Measurements from ENCODE around the gene SYMPK.
"Not testable (repeated sequence)": the region's sequence is repeated elsewhere in the genome, so short reads cannot be mapped to it uniquely, and the experiment has no call there.

The SYMPK gene

DNA sequence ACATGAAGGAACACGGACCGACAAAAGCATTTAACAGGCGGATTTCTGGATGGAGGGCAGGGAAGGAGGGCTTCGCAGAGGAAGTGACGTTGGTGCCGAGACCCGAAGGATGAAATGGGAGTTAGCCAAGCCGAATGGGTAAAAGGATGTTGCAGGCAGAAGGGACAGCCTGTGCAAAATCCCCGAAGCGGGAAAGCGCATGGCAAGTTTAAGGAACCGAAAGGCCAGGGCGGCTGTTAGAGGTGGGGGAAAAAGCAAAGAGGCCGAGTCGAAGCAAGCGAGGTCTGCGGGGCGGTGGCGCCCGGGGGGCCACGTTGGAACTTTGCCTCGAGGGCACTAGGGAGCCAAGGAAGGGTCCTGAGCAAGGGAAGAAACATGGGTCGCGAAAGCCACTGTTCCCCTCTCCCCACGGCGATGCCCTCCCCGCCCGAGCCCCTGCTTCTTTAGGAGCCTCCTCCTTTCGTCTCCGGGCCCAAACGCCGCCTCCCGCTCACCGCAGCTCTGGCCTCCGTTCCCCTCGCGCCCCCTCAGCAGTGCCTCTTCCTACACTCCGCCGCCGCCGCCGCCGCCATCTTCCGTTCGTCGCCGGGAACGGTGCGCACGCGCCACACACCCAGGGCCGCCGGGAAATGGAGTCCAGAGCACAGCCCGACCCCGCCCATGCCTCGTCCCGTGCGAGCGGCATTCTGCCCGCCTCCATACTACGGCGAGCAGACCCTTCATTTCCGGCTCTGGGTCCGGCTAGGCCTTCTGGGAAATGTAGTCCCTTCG is at the start of gene SYMPK:
Gene SYMPK, minus strand, starts transcription at position 584 of the 771 bp plus-strand sequence. CDS start 8,652 bp downstream, outside the sequence.
- peak within 1 kb of the TSS; percentile 98 for H3K4me3 Mint-ChIP-seq
- H3K36me3 Mint-ChIP-seq: no peaks in the 10 kb centered on the region
- H3K27ac Mint-ChIP-seq: peak within 1 kb of the TSS; percentile 98
- H3K27me3 Mint-ChIP-seq: peaks cover 4% of the 10 kb centered on the region
- no peaks in the 10 kb centered on the region for H3K9me3 Mint-ChIP-seq (ENCODE audit: low read depth)
- peaks cover 31% of the 10 kb centered on the region for H3K4me1 Mint-ChIP-seq (ENCODE audit: low read depth)

DNA sequence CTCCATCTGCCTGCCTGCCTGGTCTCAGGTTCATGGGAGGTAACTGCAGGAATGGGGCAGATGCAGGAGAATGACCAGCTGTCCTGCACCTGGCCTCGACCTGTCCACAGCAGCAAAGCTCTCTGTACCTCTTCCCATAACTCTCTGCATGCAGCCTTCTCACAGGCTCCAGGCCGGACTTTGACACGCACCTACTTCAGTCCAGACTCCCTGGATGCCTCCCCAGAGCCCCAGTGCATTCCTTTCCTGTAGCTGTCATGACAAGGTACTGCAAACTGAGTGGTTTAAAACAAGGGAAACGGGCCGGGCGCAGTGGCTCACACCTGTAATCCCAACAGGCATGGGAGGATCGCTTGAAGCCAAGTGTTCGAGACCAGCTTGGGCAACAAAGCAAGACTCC is 48.3 kb upstream of the SYMPK start:
- no peak overlapping the region for H3K4me3 Mint-ChIP-seq
- no peaks in the 10 kb centered on the region for H3K36me3 Mint-ChIP-seq
- no peaks in the 10 kb centered on the region for H3K4me1 Mint-ChIP-seq (ENCODE audit: low read depth)
- no peak overlapping the region for H3K27ac Mint-ChIP-seq
- H3K9me3 Mint-ChIP-seq (ENCODE audit: low read depth): no peaks in the 10 kb centered on the region
- H3K27me3 Mint-ChIP-seq: peaks cover 5% of the 10 kb centered on the region

- no peaks in the 10 kb centered on the region for H3K9me3 Mint-ChIP-seq (ENCODE audit: low read depth)
- H3K27ac Mint-ChIP-seq: no peak overlapping the region
- no peak overlapping the region for H3K4me3 Mint-ChIP-seq
- H3K36me3 Mint-ChIP-seq: no peaks in the 10 kb centered on the region
- peaks cover 4% of the 10 kb centered on the region for H3K27me3 Mint-ChIP-seq
- no peaks in the 10 kb centered on the region for H3K4me1 Mint-ChIP-seq (ENCODE audit: low read depth)
These were observed 46.0 kb upstream of the SYMPK start for GRCh38 chr19:45908956-45909355.

DNA sequence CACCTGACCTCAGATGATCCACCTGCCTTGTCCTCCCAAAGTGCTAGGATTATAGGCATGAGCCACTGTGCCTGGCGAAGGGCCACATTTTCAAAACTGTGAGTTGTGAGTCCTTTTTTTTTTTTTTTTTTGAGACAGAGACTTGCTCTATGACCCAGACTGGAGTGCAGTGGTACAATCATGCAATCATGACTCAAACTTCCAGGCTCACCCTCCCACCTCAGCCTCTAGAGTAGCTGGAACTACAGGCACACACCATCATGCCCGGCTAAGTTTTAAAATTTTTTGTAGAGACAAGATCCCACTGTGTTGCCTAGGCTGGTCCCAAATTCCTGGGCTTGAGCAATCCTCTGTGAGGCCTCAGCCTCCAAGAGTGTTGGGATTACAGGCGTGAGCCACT is 43.3 kb upstream of the SYMPK start:
- Mint-ChIP-seq H3K27ac (peak overlapping the region; percentile 1), H3K4me1 (ENCODE audit: low read depth) (peaks cover 7% of the 10 kb centered on the region), H3K27me3 (peaks cover 2% of the 10 kb centered on the region), H3K36me3 (no peaks in the 10 kb centered on the region), H3K4me3 (no peak overlapping the region), H3K9me3 (ENCODE audit: low read depth) (no peaks in the 10 kb centered on the region)

GRCh38 chr19:45905011-45905410 is 42.1 kb upstream of the SYMPK start:
- Mint-ChIP-seq H3K27me3 (peaks cover under 1% of the 10 kb centered on the region), H3K9me3 (ENCODE audit: low read depth) (no peaks in the 10 kb centered on the region), H3K27ac (no peak overlapping the region), H3K4me1 (ENCODE audit: low read depth) (peaks cover 15% of the 10 kb centered on the region), H3K4me3 (no peak overlapping the region), H3K36me3 (peaks cover 4% of the 10 kb centered on the region)

- Mint-ChIP-seq H3K4me1 (ENCODE audit: low read depth) (peaks cover 16% of the 10 kb centered on the region), H3K4me3 (peak overlapping the region; percentile 93), H3K27ac (peak overlapping the region; percentile 76), H3K9me3 (ENCODE audit: low read depth) (no peaks in the 10 kb centered on the region), H3K36me3 (peaks cover 8% of the 10 kb centered on the region), H3K27me3 (no peaks in the 10 kb centered on the region)
These were observed 40.0 kb upstream of the SYMPK start for GRCh38 chr19:45902651-45903625.

GRCh38 chr19:45901912-45902650 is 39.1 kb upstream of the SYMPK start, which contains the start of gene MYPOP:
Gene MYPOP, minus strand, starts transcription at chr19:45902613. Its CDS starts 840 bp downstream, at chr19:45901773.
- H3K4me1 Mint-ChIP-seq (ENCODE audit: low read depth): peaks cover 16% of the 10 kb centered on the region
- peak within 1 kb of the TSS; percentile 93 for H3K4me3 Mint-ChIP-seq
- peak within 1 kb of the TSS; percentile 76 for H3K27ac Mint-ChIP-seq
- peaks cover 8% of the 10 kb centered on the region for H3K36me3 Mint-ChIP-seq
- no peaks in the 10 kb centered on the region for H3K27me3 Mint-ChIP-seq
- no peaks in the 10 kb centered on the region for H3K9me3 Mint-ChIP-seq (ENCODE audit: low read depth)

GRCh38 chr19:45901432-45901911 is 38.5 kb upstream of the SYMPK start:
- Mint-ChIP-seq H3K27ac (no peak overlapping the region), H3K9me3 (ENCODE audit: low read depth) (no peaks in the 10 kb centered on the region), H3K27me3 (no peaks in the 10 kb centered on the region), H3K4me1 (ENCODE audit: low read depth) (peaks cover 16% of the 10 kb centered on the region), H3K4me3 (peak overlapping the region; percentile 49), H3K36me3 (peaks cover 8% of the 10 kb centered on the region)

GRCh38 chr19:45900738-45901431 is 37.9 kb upstream of the SYMPK start:
- Mint-ChIP-seq H3K27me3 (no peaks in the 10 kb centered on the region), H3K4me1 (ENCODE audit: low read depth) (peaks cover 16% of the 10 kb centered on the region), H3K27ac (no peak overlapping the region), H3K4me3 (peak overlapping the region; percentile 59), H3K9me3 (ENCODE audit: low read depth) (no peaks in the 10 kb centered on the region), H3K36me3 (peaks cover 8% of the 10 kb centered on the region)

DNA sequence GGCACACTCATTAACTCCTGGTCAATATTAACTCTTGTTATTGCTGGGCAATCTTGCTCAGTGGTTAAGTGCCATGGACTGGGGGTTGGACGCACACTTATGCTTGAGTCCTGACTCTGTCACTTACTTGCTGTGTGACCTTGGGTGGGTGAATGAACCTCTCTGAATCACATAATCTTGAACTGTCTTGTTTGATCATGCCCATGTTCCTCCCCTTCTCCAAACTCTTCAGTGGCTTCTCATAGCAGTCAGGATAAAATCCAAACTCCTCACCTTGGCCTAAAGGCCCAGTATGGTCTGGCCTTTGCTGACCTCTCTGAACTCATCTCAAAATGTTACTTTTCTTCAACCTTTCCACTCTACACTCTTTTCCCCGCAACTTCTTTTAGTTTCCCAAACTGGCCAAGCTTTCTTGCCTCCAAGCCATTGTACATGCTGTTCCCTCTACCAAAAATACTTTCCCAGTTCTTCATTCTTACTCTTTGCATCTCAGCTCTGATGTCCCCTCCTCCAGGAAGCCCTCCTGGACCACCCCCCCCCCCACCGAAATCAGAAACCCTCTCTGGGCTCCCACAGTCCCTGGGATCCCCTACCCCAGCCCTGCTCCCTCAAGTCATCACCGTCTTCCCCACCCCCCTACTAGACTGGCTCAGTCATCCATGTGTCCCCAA is 37.1 kb upstream of the SYMPK start:
- H3K4me1 Mint-ChIP-seq (ENCODE audit: low read depth): peaks cover 18% of the 10 kb centered on the region
- H3K36me3 Mint-ChIP-seq: peaks cover 8% of the 10 kb centered on the region
- H3K27ac Mint-ChIP-seq: no peak overlapping the region
- H3K9me3 Mint-ChIP-seq (ENCODE audit: low read depth): no peaks in the 10 kb centered on the region
- H3K4me3 Mint-ChIP-seq: peak overlapping the region; percentile 59
- no peaks in the 10 kb centered on the region for H3K27me3 Mint-ChIP-seq

DNA sequence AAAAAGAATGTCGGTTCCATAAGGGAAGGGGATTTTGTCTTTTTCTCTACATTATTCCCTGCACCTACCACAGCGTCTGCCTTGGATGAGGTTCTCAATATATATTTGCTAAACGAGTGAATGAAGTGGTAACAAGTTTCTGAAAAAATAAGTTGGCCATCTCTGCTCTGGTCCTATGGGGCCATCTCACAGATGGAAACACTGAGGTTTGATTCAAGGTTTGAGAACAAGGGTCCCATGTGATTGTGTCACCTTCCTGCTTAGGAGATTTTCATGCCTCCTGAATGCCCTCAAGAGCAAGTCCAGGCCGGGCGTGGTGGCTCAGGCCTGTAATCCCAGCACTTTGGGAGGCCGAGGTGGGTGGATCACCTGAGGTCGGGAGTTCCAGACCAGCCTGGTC is 36.3 kb upstream of the SYMPK start:
- Mint-ChIP-seq H3K27me3 (no peaks in the 10 kb centered on the region), H3K4me1 (ENCODE audit: low read depth) (peaks cover 18% of the 10 kb centered on the region), H3K9me3 (ENCODE audit: low read depth) (no peaks in the 10 kb centered on the region), H3K36me3 (peaks cover 8% of the 10 kb centered on the region), H3K4me3 (no peak overlapping the region), H3K27ac (no peak overlapping the region)

DNA sequence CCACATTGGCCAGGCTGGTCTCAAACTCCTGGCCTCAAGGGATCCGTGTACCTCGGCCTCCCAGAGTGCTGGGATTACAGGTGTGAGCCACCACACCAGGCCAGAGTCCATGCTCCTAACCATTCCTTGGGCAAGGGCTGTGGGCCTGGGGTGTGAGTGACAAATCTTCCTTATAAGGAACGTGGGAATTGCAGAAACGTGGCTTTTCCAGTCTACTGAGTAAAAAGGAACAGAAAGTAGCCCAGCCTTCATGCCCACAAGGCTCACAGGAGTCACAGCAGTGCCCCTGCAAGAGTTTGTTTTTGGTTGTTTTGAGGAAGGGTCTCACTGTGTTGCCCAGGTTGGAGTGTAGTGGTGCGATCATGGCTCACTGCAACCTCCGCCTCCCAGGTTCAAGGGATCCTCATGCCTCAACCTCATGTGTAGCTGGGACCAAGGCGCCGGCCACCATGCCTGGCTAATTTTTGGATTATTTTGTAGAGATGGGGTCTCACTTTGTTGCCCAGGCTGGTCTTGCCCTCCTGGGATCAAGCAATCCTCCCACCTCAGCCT is 34.4 kb upstream of the SYMPK start:
- Mint-ChIP-seq H3K27me3 (no peaks in the 10 kb centered on the region), H3K4me1 (ENCODE audit: low read depth) (peaks cover 14% of the 10 kb centered on the region), H3K27ac (no peak overlapping the region), H3K36me3 (peaks cover 8% of the 10 kb centered on the region), H3K9me3 (ENCODE audit: low read depth) (no peaks in the 10 kb centered on the region), H3K4me3 (no peak overlapping the region)

GRCh38 chr19:45895983-45896599 is 33.1 kb upstream of the SYMPK start:
- H3K27ac Mint-ChIP-seq; H3K36me3 Mint-ChIP-seq; H3K27me3 Mint-ChIP-seq; H3K4me3 Mint-ChIP-seq; H3K9me3 Mint-ChIP-seq (ENCODE audit: low read depth): not testable (repeated sequence)
- H3K4me1 Mint-ChIP-seq (ENCODE audit: low read depth): peaks cover 11% of the 10 kb centered on the region

Measured in activated naive CD8-positive, alpha-beta T cell (primary cell).